Activated T-cell treated with anti-CD3 and anti-CD28 coated beads, Interleukin-2, amount 50 U/mL, for 48 hours (primary cell): ENCODE data around the gene PIGR.

ENCODE experiments used
- DNase-seq, 2 experiments: peaks; one replicate each; pipeline ENCODE4 v3.0.0-alpha.2; 2020

Gene PIGR

GRCh38 chr1:206885341-206886060 is 60.8 kb downstream of the PIGR start:
- DNase-seq = no peak

GRCh38 chr1:206883876-206884275 is 62.4 kb downstream of the PIGR start:
- DNase-seq = no peak

GRCh38 chr1:206883160-206883559 is 63.1 kb downstream of the PIGR start:
- DNase-seq = no peak

- DNase-seq = no peak
Measured at GRCh38 chr1:206882555-206882954, 63.7 kb downstream of the PIGR start.

- no peak for DNase-seq
Measured at GRCh38 chr1:206880314-206880713, 66.0 kb downstream of the PIGR start.
